ENCODE measurements around the gene SP2.

The SP2 gene

DNA sequence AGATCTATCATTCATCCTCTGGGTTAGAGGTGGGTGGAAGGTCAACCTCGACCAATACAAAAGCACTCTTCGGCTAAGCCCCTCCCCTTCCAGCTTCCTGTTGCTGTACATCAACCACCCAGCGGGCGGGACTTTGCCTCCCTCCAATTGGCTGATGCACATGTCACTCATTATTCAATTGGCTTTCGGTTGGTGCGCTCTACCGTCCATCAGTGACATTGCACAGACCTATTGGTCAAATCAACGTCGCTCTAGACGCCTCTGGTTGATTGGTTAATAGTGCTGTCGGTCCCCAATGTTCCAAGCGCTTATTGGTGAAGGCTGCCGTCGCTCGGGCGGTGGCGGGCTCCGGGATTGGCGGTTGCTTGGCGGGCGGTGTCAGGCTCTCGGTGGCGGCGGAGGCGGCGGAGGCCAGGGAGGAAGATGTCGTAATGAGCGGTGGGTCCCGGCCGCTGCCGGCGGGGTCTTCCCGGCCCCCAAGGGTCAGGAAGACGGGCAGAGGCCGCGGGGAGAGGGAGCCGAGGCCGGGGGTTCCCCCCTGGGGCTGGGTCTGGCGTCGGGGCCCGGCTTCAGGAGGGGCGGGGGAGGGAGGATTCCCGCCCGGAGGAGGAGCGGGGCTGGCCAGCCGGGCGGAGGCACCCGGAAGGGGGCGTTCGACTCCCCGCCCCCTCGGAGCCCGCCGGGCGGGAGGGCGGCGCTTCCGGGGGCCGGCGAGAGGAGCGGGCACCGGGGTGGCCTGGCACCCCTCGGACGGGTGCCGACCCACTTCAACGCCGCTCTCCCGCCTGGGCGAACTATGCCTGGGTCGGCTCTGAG lies at the start of gene SP2:
SP2 (plus strand) TSS at position 381 of the 816 bp plus-strand sequence; CDS start at position 432, 51 bp downstream.
- peak; percentile 98 to 100 for DNase-seq

DNA sequence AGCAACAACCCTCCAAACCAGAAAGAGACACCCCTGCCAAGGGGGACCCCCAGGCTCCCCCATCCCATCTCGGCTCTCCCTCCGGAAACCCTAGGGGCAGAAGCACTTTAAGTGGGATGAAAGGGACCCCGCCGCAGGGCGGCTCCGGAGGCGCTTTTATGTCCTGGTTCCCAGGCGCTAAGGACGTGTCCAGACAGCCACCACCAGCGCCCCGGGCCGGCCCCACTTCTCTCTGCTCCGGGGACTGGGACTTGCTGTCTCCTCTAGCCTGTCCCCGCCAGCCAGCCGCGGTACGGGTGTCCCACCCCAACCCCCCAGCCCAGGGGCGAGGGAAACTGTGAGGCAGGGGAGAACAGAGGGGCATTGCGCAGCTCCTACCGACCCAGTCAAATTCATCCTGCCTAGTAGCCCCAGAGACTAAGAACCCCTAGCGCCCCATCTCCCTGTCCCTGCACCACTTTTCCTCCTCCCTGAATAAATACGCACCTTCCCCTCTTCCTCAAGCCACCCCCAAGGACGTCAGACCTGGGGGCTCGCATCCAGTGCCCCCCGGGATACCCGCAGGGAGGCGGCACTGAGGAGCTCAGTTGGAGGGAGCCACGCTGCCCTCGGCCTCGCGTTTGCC lies 49.2 kb upstream of the SP2 start:
- no peak for DNase-seq

DNA sequence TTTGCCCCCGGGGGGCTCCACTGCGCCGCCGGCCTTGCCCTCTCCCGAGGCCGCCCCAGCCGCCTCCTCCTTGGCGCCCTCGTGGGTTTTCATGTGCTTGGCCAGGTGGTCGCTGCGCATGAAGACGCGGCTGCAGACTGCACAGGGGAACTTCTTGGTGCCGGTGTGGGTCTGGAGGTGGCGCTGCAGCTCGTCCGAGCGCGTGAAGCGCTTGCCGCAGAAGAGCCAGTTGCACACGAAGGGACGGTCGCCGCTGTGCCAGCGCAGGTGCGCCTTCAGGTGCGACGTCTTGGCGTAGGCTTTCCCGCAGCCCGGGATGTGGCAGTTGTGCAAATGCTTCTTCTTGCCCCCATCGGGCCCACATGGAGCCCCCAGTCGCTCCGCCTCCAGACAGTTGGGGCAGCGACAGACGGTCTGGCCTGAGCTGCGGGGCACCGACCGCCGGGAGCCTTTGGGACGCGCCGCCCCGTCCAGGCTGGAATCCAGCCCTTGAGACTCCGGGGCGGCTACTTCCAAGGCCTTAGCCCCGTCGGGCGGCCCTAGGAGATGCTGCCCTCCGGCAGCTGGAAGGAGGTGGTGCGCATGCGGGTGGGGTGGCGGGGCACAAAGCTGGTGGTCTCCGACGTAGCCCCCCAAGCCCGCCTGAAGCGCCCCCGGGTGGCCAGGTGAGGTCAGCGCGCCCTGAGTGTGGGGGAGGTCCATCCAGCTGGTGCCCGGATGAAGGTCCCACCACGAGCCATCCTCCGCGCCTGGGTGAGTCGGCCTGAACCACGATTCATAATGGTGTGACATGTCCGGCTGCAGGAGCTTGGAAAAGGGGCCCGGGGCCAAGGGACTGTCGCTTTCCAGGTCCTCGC lies 48.5 kb upstream of the SP2 start:
- no peak for DNase-seq

DNA sequence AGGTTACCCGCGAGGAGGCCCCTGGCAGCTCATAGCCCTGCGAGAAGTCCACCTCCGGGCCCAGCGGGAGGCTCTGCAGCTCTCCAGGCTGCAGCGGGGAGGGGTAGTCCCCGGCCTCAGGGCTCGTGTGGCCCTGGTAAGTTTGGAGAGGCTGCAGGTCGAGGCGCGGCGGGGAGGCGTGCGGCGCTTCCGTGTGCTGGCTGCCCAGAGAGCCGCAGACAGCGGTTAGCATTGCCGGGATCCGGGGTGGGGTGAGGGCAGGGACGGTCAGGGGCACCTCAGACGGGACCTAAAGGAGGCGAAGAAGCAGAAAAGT lies 47.9 kb upstream of the SP2 start:
- DNase-seq = no peak

DNA sequence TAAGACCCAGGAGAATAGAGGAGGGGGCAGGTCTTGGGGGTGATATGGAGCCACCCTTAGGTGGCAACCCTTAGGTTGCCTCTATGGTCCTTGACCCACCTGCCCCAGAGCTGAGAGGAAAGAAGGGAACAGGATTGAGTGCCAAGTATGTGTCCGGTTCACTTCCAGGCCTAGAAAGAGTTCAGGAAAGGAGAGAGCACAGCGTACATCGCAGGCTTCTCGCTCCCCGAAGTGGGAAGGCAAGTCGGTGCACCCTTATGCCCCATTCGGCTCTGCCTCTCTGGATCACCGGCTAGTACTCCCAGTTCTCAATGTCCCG lies 45.7 kb upstream of the SP2 start:
- no peak for DNase-seq

DNA sequence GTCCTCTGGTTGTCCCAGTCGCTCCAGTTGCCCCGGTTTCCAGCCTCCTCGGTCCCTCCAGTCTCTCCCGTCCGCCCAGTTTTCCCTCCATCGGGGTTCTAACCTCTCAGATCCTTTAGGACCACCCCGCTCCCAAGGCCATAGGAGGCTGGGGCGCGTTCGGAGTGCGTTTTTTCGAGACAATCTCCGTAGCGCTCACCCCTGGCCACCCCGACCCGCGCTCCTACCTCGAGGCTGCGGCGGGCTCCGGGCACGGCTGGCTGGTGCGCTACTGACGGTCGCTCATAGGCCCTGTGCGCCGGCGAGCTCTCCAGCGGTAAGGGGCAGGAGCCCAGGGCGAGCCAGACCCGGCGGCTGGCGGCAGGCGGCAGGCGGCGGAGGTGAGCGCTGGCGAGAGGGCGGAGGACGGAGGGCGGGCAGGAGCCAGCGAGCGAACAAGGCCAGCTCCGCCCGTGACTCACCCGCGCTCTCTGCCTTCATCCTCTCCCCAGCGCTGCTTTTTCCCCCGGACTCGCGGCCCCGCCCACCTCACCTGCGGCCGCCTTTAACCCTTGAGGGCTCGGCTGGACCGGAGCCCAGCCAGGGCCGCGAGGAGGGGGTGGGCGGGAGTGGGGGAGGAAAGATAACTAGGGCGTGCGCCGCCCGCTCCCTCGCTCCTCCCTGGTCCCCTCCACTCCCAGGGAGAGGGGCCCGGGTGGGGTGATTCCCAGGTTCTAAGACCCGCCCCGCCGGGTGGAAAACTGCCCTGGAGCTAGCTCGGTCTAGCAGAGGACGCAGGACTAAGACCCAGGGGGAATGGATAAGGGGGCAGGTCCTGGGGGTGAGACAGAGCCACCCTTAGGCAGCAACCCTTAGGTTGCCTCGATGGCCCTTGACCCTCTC lies 45.1 kb upstream of the SP2 start, which contains the start of gene SP6:
SP6 (minus strand) TSS at position 472 of the 882 bp plus-strand sequence. CDS start 2,734 bp downstream, outside the sequence.
- no peak for DNase-seq

DNA sequence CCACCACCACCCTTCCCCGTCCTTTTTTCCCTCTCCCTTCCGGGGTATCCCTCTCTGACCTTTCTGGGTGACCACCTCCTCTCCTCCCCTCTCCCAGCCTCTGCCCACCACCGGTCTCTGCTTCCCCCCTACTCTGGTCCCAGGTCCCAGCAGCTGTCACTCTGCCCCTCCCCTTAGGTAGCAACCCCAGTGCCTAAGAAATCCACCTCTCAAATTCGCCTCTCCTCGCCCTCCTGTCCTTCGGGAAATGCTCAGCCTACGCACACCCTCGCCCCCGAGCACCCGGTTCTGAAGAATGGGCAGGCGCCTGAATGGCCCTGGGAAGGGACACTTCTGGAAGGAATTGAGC lies 44.3 kb upstream of the SP2 start:
- no peak for DNase-seq

DNA sequence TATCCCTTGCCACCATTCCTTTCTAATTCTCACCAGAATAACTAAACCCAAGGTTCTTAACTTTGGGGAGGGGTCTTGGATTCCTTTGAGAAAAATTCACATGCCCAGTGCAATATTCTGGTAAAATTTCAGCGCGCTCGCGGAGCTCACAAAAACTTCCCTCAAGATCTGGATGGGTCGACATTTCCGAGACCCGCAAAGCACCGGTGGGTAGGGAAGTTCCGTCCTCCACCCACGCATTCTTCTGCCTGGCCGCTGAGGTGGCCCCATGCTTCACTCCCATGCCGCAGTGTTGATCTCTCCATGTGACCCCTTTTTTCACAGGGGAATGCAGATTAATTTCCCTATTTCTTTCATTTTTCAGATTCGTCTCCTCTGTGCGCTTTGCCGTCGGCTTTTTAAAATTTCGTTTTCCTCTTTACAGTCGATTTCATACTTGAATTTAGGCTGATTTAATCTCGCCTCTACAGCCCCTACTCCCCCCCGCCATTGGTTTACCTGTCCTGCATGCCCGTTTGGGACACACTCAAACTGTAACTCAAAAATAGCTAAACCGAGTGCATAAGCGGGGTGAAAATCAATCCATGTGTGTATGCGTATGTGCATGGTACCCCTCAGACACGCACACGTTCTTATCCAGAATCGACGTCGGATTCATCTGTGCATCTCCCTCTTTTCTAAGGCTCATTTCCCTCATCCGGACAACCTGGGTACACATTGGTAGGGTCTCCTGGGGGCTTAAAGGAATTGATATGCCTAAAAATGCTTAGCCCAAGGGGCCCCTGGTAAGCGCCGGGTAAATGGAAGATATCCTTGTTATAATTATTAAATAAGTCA lies 43.7 kb upstream of the SP2 start:
- no peak for DNase-seq

DNA sequence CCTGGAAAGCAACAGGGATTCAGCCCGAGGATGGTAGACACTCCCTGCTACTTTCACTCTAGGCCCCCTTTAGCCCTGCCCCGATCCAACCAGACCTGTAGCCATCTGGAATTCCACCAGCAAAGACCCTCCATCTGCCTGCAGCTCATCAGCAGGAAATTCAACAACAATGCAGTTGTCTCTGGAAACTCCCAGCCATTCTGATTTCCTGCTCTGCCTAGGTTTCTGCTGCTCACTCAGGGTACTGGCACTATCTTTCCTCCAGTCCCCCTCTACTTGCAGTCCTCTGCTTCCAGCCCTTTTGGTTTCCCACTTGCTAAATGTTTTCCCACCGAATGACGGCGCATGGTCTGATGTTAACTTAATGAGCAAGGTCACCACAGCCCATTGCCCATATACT lies 42.4 kb upstream of the SP2 start:
- no peak for DNase-seq

DNA sequence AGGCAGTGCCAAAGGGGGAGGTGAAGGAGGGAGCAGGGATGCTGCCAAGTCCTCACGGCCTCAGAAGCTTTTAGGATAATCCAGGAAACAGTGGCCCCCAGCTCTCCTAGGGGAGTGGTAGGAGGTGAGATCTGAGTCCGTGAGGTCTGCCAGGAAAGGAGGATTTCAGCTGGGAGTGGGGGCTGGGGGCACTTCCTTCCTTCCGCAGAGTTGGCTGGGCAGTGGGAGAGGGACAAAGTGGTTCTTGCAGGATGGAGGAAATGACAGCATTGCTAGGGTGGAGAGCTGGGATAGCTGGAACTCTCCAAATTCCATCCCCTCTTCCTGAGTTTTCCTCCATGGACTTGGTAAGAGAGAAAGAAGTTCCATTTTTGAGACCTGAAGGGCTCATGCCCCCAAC lies 40.3 kb upstream of the SP2 start:
- DNase-seq = no peak

DNA sequence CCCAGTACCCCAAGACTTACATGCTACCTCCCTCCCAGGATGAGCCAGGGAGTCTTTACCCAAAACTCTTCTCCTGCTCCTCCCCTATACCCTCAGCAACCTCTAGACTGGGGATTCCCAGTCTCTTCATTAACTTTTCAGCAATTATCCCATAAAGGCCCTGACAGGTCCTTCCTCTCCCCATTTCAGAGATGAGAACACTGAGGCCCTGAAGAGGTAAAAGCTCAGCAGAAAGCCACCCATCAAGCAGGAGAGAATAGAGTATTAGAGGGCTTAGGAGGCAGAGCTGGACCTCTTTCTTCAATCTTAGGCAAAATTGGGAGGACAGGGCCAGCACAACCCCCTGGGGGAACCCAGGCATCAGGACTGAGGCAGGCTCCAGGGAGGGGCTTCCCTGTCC lies 39.2 kb upstream of the SP2 start:
- DNase-seq = no peak

DNA sequence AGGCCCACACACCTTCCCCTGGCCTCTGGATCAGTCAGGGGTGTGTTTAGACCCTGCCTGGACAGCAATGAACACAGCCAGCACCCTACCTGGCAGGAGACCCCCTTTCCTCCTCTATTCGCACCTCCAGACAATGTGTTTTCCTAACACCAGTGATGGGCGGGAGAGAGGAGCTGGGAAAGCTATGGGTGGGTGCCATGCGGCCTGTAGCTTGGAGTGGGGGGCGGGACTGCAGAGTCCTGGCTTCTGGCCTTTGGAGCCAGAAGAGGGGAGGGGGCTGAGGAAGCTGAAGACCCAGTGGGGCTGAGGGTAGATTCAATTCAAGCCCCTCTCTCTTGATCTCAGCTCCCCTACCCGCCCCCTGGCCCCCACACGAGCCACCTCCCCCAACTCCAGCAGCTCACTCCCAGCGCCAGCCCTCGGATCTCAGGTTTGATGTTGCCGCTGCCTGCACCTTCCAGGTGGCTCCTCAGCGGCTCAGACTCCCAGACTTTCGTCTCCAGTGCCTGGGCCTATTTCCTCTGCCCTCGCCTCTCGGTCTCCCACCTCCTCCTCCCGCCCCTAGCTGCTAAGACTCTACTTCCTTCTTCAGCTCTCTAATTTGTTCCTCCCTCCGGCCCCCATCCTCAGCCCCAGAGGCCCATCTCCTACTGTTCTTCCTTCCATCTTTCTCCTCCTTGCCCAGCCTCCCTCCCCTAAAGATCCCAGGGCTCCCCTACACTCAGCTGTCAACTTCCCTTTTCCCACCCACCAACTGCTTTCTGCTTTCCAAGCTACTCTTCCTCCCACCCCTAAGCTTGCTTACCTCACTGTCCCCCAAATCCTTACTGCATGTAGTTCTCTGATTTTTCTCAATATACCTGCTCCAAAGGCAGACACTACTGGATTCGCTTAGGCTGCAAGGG lies 38.2 kb upstream of the SP2 start:
- DNase-seq = no peak

DNA sequence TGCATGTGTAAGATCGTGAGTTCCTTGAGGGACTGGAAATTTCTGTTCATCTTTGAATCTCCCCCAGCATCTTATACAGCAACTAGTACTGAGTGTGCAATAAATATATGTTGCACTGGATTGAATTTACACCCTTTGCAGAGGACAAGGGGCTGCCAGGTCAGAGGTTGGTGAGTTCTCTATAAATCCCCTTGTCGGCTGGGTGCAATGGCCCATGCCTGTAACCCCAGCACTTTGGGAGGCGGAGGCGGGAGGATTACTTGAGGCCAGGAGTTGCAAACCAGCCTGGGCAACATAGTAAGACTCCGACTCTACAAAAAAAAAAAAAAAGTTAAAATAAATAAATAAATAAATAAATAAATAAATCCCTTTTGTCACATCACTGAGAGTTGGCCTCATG lies 35.6 kb upstream of the SP2 start:
- no peak for DNase-seq

DNA sequence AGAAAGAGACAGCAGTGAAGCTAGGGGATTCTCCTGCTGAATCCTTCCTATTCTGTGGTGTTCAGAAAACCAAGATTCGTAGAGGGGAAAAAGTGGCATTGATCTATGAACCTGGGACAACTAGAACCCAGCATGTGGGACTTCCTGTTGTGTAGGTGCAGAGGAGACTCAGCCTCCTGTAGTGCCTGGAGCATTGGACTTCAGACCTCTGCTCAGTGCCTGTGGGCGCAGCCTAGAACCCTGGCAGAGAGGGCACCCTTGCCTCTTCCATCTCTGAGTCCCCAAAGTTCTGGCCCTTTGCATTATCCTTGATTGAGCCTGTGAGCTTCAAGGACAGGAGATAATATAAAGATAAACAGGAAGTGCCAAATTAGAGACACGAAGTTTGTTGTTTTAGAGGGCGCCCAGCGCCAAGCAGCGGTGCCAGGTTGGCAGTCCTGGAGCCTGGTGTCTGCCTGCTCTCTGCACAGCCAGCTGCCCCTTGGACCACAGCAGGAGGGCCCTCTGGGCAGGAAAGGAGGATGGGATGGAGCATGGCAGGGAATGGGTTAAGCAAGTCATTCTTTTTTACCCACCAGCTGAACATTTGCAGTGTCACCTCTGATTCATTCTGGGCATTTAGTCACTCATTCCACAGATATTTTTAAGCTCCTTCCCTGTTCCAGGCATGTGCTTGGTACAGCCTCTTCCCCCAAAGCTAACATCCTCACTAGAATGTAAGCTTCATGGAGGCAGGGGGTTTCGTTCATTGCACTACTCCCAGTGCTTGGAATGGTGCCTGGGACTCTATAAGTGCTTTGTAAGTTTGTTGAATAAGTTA lies 33.2 kb upstream of the SP2 start:
- no peak for DNase-seq

DNA sequence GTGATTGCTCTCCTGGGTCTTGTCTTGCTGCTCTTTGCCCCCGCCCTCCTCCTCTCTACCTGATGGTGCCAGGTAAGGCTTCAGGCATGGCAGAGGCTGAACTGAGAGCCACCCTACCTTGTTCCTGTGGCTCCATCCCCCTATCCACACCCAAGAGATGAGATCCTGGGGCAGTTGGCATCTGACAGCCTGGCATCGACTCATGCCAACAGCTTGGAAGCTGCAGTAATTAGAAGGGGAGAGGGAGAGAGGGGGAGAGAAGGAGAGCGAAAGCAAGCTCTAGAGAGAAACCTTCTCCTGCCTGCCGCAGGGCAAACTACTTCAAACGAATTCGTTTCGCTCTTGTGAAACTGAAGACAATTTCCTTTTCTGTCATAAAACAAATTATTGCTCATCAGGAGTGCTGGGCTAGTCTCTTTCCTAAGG lies 31.2 kb upstream of the SP2 start:
- no peak for DNase-seq

DNA sequence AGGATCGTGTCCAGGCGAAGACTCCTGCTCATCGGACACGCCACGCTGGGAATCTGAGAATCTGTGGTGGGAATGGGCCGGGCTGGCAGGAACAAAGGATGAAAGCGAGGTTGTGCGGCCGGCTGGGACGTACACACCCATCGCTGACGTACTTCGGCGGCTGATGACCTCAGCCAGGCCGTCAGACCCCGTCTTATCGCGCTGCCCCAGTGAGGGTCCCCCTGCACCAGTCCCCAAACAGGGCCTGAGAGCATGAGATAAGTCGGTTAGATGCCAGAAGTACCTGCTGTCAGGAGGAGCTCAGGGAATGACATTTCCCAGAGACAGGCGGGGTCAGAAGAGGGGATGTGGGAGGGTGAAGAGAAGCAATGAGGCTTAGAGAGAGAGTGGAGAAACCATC lies 29.1 kb upstream of the SP2 start:
- no peak for DNase-seq

DNA sequence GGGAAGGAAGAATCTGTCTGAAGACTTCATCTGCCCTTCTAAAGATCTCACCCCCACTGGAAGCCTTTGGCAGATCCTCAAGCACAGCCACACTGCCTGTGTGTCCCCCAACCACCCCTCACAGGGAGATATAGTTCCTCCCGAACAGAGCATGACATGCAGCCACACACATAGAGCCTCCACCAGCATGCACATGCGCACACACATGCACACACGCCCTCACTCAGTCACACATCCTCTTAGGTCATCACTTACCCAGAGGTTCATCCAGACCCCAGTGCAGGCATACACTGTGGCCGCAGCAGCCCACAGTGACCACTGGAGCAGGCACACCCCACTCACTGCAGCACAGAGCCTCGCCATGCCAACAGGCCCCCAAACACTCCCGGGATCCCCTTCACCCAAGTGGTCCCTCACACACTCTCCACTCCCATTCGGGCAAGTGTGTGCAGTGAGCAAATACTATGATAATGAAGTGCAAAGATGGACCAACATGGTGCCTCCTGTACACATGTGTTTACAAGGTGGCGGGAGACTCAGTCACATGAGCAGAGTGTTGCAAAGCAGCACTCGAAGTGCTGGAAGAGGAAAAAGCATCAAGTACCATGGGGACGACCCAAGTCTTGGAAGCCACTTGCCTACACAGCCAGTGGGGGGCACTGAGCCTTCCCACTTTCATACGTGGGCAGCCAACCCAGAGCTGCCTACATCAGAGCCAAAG lies 28.1 kb upstream of the SP2 start:
- no peak for DNase-seq

DNA sequence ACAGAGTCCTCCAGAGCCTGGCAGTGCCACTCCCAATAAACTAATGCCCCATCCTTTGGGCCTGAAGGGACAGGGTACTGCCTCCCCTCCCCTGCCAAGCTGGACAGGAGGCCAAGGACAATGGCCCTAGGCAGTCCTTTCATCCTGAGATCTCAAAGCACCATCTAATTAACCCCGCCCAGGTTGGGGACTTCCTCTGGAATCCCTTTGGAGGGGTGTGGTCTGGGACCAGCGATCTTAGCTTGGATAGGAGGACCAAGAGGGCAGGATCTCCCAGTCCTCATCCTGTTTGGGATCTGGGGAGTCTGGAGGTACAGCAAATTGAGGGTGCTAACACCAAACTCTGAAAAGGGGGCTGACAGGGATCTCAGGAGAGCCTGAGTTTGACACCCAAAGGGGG lies 26.9 kb upstream of the SP2 start:
- no peak for DNase-seq

DNA sequence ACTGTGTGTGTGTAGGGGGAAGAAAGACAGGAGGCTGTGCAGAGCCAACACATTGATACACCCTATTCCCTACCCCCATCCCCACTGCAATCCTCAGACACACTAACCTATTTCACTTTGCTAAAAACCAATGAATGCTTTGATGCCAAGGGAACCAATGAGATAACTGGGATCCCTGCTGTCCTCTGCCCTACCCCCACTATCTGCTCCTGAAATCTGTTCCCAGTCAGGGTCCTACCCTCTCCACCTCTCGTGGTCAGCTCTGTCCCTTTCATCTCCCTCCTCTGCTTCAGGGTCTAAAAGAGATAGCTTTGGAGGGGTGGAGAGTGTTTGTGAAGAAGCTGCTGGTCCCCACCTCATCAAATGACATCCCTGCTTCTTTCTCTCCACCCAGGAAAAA lies 26.0 kb upstream of the SP2 start:
- DNase-seq = no peak
